HCT116 (cell line): Measurements from ENCODE around the gene EIF4G3.

Experiments
- CEBPB ChIP-seq: IDR thresholded peaks from 2 replicates; pipeline ENCODE4 v1.6.1; 2012; ENCODE audit warnings: low read depth
- EZH2 ChIP-seq: fragments of 200-600 bp; sonication (generic); IDR thresholded peaks from 2 replicates; pipeline ENCODE4 v1.6.1; 2017; ENCODE audit warnings: antibody characterized with exemption, mixed run types
- FOSL1 ChIP-seq: IDR thresholded peaks from 2 replicates; pipeline ENCODE4 v1.6.1; 2012; ENCODE audit warnings: low read depth
- POLR2A ChIP-seq: IDR thresholded peaks from 2 replicates; pipeline ENCODE4 v1.7.0; 2011; ENCODE audit warnings: borderline replicate concordance; ENCODE audit not compliant: insufficient read depth, insufficient read length; ENCODE audit errors: extremely low read depth
- POLR2AphosphoS5 ChIP-seq: IDR thresholded peaks from 2 replicates; pipeline ENCODE4 v1.6.1; 2011; ENCODE audit warnings: mild to moderate bottlenecking, low read depth, low read length, moderate library complexity
- SIN3A ChIP-seq: IDR thresholded peaks from 2 replicates; pipeline ENCODE4 v1.6.1; 2012; ENCODE audit warnings: low read depth
- SRF ChIP-seq: IDR thresholded peaks from 2 replicates; pipeline ENCODE4 v1.6.1; 2012; ENCODE audit warnings: low read depth
- TCF7L2 ChIP-seq: IDR thresholded peaks from 2 replicates; pipeline ENCODE4 v1.7.0; 2011; ENCODE audit warnings: borderline replicate concordance, inconsistent platforms; ENCODE audit not compliant: insufficient read depth, insufficient read length; ENCODE audit errors: extremely low read depth
- YY1 ChIP-seq: IDR thresholded peaks from 2 replicates; pipeline ENCODE4 v1.6.1; 2011; ENCODE audit warnings: low read length, low read depth, moderate library complexity, mild to moderate bottlenecking; ENCODE audit not compliant: insufficient replicate concordance; ENCODE audit errors: extremely low read depth
- TF ChIP-seq, protein P1 (sequence below), 3 experiments: fragments of 200-600 bp in 1 of 3; sonication (generic) in 1 of 3; IDR thresholded peaks in 2 of 3; conservative IDR thresholded peaks in 1 of 3; 2 replicates each; pipeline ENCODE4 v1.5.1; 2012 to 2017; ENCODE audit warnings: low read depth in 2 of 3, low read length in 2 of 3, antibody characterized with exemption in 1 of 3, borderline replicate concordance in 1 of 3, control low read depth in 1 of 3, mild to moderate bottlenecking in 1 of 3, mixed read lengths in 1 of 3, mixed run types in 1 of 3, moderate library complexity in 1 of 3; ENCODE audit not compliant: insufficient read depth in 1 of 3
- TF ChIP-seq, protein P2 (sequence below): IDR thresholded peaks from 2 replicates; pipeline ENCODE4 v1.6.1; 2012; ENCODE audit warnings: low read depth

DNA sequence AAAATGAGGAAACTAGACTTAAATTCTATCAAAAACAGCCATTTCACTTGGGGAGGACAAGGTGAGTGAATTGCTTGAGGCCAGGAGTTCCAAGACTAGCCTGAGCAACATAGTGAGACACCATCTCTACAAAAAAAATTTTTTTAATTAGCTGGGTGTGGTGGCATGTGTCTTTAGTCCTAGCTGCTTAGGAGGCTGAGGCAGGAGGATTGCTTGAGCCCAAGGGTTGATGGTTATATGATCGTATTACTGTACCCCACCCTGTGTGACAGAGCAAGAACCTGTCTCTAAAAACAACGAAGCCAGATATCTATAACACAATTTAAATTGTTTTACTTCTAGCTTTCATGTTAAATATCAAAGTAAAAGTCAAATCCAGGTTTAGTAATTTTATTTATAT, 263.5 kb downstream of the EIF4G3 start:
- TF ChIP-seq, protein P1, sequence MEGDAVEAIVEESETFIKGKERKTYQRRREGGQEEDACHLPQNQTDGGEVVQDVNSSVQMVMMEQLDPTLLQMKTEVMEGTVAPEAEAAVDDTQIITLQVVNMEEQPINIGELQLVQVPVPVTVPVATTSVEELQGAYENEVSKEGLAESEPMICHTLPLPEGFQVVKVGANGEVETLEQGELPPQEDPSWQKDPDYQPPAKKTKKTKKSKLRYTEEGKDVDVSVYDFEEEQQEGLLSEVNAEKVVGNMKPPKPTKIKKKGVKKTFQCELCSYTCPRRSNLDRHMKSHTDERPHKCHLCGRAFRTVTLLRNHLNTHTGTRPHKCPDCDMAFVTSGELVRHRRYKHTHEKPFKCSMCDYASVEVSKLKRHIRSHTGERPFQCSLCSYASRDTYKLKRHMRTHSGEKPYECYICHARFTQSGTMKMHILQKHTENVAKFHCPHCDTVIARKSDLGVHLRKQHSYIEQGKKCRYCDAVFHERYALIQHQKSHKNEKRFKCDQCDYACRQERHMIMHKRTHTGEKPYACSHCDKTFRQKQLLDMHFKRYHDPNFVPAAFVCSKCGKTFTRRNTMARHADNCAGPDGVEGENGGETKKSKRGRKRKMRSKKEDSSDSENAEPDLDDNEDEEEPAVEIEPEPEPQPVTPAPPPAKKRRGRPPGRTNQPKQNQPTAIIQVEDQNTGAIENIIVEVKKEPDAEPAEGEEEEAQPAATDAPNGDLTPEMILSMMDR (IDR thresholded peaks at IDR 0.05 in 2 of 3, conservative IDR thresholded peaks at IDR 0.05 in 1 of 3; ENCODE audit: borderline replicate concordance in 1 of 3, insufficient read depth in 1 of 3, low read depth in 2 of 3, low read length in 2 of 3) = no peak
- TF ChIP-seq POLR2A = no peak
- TF ChIP-seq TCF7L2 = no peak
- no peak for TF ChIP-seq POLR2AphosphoS5
- TF ChIP-seq YY1 = no peak
- TF ChIP-seq FOSL1 = no peak
- TF ChIP-seq EZH2 = no peak
- TF ChIP-seq, protein P2, sequence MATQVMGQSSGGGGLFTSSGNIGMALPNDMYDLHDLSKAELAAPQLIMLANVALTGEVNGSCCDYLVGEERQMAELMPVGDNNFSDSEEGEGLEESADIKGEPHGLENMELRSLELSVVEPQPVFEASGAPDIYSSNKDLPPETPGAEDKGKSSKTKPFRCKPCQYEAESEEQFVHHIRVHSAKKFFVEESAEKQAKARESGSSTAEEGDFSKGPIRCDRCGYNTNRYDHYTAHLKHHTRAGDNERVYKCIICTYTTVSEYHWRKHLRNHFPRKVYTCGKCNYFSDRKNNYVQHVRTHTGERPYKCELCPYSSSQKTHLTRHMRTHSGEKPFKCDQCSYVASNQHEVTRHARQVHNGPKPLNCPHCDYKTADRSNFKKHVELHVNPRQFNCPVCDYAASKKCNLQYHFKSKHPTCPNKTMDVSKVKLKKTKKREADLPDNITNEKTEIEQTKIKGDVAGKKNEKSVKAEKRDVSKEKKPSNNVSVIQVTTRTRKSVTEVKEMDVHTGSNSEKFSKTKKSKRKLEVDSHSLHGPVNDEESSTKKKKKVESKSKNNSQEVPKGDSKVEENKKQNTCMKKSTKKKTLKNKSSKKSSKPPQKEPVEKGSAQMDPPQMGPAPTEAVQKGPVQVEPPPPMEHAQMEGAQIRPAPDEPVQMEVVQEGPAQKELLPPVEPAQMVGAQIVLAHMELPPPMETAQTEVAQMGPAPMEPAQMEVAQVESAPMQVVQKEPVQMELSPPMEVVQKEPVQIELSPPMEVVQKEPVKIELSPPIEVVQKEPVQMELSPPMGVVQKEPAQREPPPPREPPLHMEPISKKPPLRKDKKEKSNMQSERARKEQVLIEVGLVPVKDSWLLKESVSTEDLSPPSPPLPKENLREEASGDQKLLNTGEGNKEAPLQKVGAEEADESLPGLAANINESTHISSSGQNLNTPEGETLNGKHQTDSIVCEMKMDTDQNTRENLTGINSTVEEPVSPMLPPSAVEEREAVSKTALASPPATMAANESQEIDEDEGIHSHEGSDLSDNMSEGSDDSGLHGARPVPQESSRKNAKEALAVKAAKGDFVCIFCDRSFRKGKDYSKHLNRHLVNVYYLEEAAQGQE = no peak
- TF ChIP-seq CEBPB = no peak
- no peak for TF ChIP-seq SIN3A
- no peak for TF ChIP-seq SRF
